ENCODE data around the gene PRPF4. TPM values are rescaled to one million over a fixed set of nuclear protein-coding genes. Genes with fewer than 3 reads are reported as not detected.

PRPF4 gene
- total RNA-seq, 2 donors from 2014 or later = 20.6 to 23.6 TPM

GRCh38 chr9:113331780-113332179 lies 56.3 kb downstream of the PRPF4 start:
- no peak overlapping the region for H3K27ac ChIP-seq
- ATAC-seq (ENCODE audit: insufficient number of reproducible peaks, low FRiP score, low read depth) = no peak
- H3K4me1 ChIP-seq (ENCODE audit: control insufficient read depth in 1 of 2, low read depth in 2 of 2) = no peaks in the 10 kb centered on the region
- TF ChIP-seq, protein P1, sequence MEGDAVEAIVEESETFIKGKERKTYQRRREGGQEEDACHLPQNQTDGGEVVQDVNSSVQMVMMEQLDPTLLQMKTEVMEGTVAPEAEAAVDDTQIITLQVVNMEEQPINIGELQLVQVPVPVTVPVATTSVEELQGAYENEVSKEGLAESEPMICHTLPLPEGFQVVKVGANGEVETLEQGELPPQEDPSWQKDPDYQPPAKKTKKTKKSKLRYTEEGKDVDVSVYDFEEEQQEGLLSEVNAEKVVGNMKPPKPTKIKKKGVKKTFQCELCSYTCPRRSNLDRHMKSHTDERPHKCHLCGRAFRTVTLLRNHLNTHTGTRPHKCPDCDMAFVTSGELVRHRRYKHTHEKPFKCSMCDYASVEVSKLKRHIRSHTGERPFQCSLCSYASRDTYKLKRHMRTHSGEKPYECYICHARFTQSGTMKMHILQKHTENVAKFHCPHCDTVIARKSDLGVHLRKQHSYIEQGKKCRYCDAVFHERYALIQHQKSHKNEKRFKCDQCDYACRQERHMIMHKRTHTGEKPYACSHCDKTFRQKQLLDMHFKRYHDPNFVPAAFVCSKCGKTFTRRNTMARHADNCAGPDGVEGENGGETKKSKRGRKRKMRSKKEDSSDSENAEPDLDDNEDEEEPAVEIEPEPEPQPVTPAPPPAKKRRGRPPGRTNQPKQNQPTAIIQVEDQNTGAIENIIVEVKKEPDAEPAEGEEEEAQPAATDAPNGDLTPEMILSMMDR (IDR thresholded peaks at IDR 0.05) = no peak
- no peaks in the 10 kb centered on the region for H3K9me3 ChIP-seq
- no peaks in the 10 kb centered on the region for H3K36me3 ChIP-seq
- no peak overlapping the region for H3K4me3 ChIP-seq
- no peak for DNase-seq (ENCODE audit: low spot score)
- no peaks in the 10 kb centered on the region for H3K27me3 ChIP-seq (replicated peaks; ENCODE audit: insufficient read depth)

GRCh38 chr9:113337714-113338113 lies 62.3 kb downstream of the PRPF4 start:
- Histone ChIP-seq H3K27ac (no peak overlapping the region), H3K36me3 (no peaks in the 10 kb centered on the region), H3K9me3 (no peaks in the 10 kb centered on the region), H3K4me1 (ENCODE audit: control insufficient read depth in 1 of 2, low read depth in 2 of 2) (peaks cover 5 to 14% of the 10 kb centered on the region in 2 donors), H3K27me3 (replicated peaks; ENCODE audit: insufficient read depth) (no peaks in the 10 kb centered on the region), H3K4me3 (no peak overlapping the region)
- no peak for DNase-seq (ENCODE audit: low spot score)
- ATAC-seq (ENCODE audit: insufficient number of reproducible peaks, low FRiP score, low read depth) = no peak
- TF ChIP-seq, protein P1 (IDR thresholded peaks at IDR 0.05) = no peak

DNA sequence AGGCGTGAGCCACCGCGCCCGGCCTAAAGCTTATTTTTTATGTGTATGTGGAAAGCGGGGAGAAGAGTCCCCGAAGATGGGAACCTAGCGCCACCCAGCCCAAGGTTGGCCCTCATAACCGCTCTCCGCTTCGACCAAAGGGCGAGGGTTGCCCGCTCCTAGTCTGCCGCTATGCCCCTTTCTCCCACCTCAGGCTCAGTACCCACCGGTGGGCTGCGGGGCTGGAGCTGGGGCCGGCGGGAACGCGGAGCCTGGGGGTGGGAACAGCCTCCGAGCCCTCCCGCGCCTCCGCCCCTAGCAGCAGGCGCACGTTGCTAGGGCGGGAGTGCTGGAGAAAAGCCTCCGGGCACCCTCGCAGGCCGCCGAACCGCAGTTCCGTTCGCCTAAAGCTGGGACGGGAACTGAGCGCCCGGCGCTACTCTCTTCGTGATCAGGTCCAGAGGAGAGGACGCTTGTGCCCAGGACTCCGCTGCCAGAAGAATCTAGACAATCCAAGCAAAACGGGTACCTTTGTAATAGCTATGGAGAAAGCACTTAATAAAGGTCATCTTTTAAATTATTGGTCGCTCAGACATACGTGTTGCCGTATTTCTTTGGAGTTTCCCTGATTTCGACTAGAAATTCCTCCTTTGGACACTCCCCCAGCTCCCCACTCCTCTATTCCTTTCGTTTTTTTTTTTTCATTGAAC lies 64.7 kb downstream of the PRPF4 start, which contains the start of gene WDR31:
TSS of gene WDR31 (minus strand) at position 265 of the 689 bp plus-strand sequence. CDS start 8,253 bp downstream, outside the sequence.
- no peak for ATAC-seq (ENCODE audit: insufficient number of reproducible peaks, low FRiP score, low read depth)
- peaks cover 5 to 28% of the 10 kb centered on the region in 2 donors for H3K4me1 ChIP-seq (ENCODE audit: control insufficient read depth in 1 of 2, low read depth in 2 of 2)
- peak; percentile 20 for DNase-seq (ENCODE audit: low spot score)
- no peaks in the 10 kb centered on the region for H3K27me3 ChIP-seq (replicated peaks; ENCODE audit: insufficient read depth)
- peak within 1 kb of the TSS; percentile 33 to 63 for H3K27ac ChIP-seq
- peak within 1 kb of the TSS; percentile 95 for H3K4me3 ChIP-seq
- TF ChIP-seq, protein P1 (IDR thresholded peaks at IDR 0.05) = no peak
- no peaks in the 10 kb centered on the region for H3K9me3 ChIP-seq
- H3K36me3 ChIP-seq = no peaks in the 10 kb centered on the region

DNA sequence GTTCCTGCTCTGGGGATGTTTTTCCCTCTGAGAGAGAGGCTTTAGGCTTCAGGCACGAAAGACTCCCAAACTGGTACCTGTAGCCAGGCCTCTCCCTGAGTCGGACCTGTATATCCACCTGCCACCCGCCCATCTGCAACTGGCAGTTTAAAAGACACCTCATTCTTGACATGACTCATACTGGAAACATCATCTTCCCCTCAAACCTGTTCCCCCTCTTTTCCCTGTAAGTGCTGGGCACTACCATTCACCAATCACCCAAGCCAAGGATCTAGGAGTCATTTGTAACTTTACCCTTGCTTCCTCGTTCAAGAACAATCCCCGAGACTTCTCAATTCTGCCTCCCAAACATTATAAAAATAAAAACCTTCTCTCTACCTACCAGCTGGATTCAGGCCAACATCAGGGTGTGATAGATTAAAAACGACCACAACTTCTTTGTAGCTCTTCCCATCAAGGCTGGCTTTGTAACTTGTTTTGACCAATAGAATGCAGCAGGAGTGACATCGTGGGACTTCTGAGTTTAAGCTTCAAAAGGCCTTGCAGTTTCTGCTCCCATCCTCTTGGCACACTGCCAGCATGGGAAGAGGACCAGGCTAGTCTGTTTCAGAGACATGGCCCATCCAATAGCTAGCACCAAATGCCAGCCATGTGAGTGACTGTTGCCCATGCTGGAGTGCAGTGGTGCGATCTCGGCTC lies 66.4 kb downstream of the PRPF4 start:
- TF ChIP-seq, protein P1 (IDR thresholded peaks at IDR 0.05) = no peak
- no peaks in the 10 kb centered on the region for H3K27me3 ChIP-seq (replicated peaks; ENCODE audit: insufficient read depth)
- no peaks in the 10 kb centered on the region for H3K36me3 ChIP-seq
- no peak overlapping the region for H3K27ac ChIP-seq
- H3K4me3 ChIP-seq = no peak overlapping the region
- H3K9me3 ChIP-seq = no peaks in the 10 kb centered on the region
- no peak for ATAC-seq (ENCODE audit: insufficient number of reproducible peaks, low FRiP score, low read depth)
- no peak for DNase-seq (ENCODE audit: low spot score)
- H3K4me1 ChIP-seq (ENCODE audit: control insufficient read depth in 1 of 2, low read depth in 2 of 2) = peaks cover 5 to 28% of the 10 kb centered on the region in 2 donors

Other genes starting within 250 kb of the PRPF4 start
- gene ZFP37, start 218.9 kb upstream of the PRPF4 start, total RNA-seq = 1 to 10 TPM; 1.8 to 2.7 TPM
- gene SLC31A2, start 124.7 kb upstream of the PRPF4 start, total RNA-seq = 10 to 100 TPM; 15.2 to 17.2 TPM
- 10 to 100 TPM; 23.3 to 26.4 TPM for gene FKBP15, start 54.4 kb upstream of the PRPF4 start, total RNA-seq
- gene SLC31A1, start 54.1 kb upstream of the PRPF4 start, total RNA-seq = 10 to 100 TPM; 11.0 to 11.5 TPM
- 10 to 100 TPM; 18.4 to 18.6 TPM for gene CDC26, start 86 bp upstream of the PRPF4 start, total RNA-seq
- not detected for gene RNF183, start 27.7 kb downstream of the PRPF4 start, total RNA-seq
- gene WDR31, start 64.6 kb downstream of the PRPF4 start, total RNA-seq = 1 to 10 TPM; 2.4 to 5.4 TPM
- gene BSPRY, start 73.9 kb downstream of the PRPF4 start, total RNA-seq = under 1 TPM in 1 of 2 donors, not detected in 1; 0.14 TPM
- gene HDHD3, start 101.3 kb downstream of the PRPF4 start, total RNA-seq = 10 to 100 TPM; 17.6 to 30.1 TPM
- gene ALAD, start 125.6 kb downstream of the PRPF4 start, total RNA-seq = 10 to 100 TPM; 23.0 to 26.0 TPM
- gene POLE3, start 135.0 kb downstream of the PRPF4 start, total RNA-seq = 10 to 100 TPM; 24.2 to 32.0 TPM
- gene C9orf43, start 135.1 kb downstream of the PRPF4 start, total RNA-seq = under 1 TPM in 1 of 2 donors, not detected in 1; 0.85 TPM
- gene RGS3, start 188.1 kb downstream of the PRPF4 start, total RNA-seq = 100 to 1,000 TPM; 170 to 202 TPM